RWPE2 (cell line): ENCODE data around the gene NUCB2.

Experiments used
- ATAC-seq: fragments of 200-7000 bp; cut with Tn5 transposase; 3 replicates; pipeline ENCODE4 v1.9.1; 2021; ENCODE audit warnings: low read depth
- DNase-seq: peaks from one replicate; pipeline ENCODE4 v3.0.0-alpha.2; 2020; ENCODE audit warnings: low spot score
- H3K27ac ChIP-seq: fragments of 450-650 bp; 2 replicates; pipeline ENCODE4 v1.5.1; 2017; ENCODE audit warnings: mild to moderate bottlenecking; ENCODE audit not compliant: poor library complexity, severe bottlenecking
- H3K27me3 ChIP-seq: fragments of 250-450 bp; sonication (Bioruptor Pico); 2 replicates; pipeline ENCODE4 v1.5.1; 2021; ENCODE audit warnings: mild to moderate bottlenecking, moderate library complexity; ENCODE audit not compliant: insufficient read depth, poor library complexity, severe bottlenecking
- H3K36me3 ChIP-seq: fragments of 250-450 bp; sonication (Bioruptor Pico); 2 replicates; pipeline ENCODE4 v1.5.1; 2020; ENCODE audit warnings: low read depth, mild to moderate bottlenecking, moderate library complexity
- H3K4me1 ChIP-seq: fragments of 250-450 bp; sonication (Bioruptor Pico); 2 replicates; pipeline ENCODE4 v1.5.1; 2021; ENCODE audit warnings: mild to moderate bottlenecking, moderate library complexity; ENCODE audit not compliant: insufficient read depth, poor library complexity, severe bottlenecking
- H3K4me3 ChIP-seq: fragments of 250-450 bp; sonication (Bioruptor Pico); 2 replicates; pipeline ENCODE4 v1.5.1; 2021; ENCODE audit warnings: mild to moderate bottlenecking, moderate library complexity; ENCODE audit not compliant: severe bottlenecking
- H3K9me3 ChIP-seq: fragments of 250-450 bp; sonication (Bioruptor Pico); 2 replicates; pipeline ENCODE4 v1.5.1; 2021; ENCODE audit warnings: mild to moderate bottlenecking, moderate library complexity; ENCODE audit not compliant: severe bottlenecking
- CTCF ChIP-seq: fragments of 450-650 bp; IDR thresholded peaks from one replicate; pipeline ENCODE4 v1.5.1; 2017; ENCODE audit warnings: mild to moderate bottlenecking, moderate library complexity; ENCODE audit not compliant: poor library complexity, severe bottlenecking

Gene NUCB2

DNA sequence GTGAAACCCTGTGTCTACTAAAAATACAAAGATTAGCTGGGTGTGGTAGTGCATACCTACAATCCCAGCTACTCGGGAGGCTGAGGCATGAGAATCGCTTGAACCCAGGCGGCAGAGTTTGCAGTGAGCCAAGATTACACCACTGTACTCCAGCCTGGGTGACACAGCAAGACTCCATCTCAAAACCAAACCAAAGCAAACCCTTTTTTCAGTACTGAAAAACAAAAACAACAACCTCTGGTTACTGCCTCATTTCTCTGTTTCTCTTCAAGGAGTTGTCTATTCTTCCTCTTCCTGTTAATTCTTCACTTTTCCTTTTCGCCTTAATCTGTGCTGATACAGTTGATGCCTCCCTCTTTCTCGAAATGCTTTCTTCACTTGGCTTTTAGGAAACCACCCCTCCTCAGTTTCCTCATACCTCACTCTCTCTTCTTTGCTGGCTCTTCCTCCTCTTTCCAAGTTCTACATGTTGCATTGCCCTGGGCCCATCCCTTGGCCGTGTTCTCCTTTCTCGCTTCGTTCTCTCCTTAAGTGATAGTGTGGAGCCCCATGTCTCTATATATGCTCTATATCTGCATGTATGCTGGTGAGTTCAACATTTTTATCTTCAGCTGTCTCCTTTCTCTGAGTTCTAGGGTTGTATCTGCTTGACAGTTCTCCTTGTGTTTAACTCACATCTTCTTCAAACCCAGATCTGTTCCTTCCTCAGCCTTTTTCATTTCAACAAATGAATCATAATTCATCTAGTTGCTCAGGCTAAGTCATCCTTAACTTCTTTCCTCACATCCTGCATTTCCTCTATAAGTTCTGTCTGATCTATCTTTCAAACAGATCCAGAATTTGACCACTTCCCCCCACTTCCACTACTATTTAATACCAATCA, 37.1 kb downstream of the NUCB2 start:
- Histone ChIP-seq H3K9me3 (no peaks in the 10 kb centered on the region), H3K27ac (peak overlapping the region; percentile 89), H3K4me3 (no peak overlapping the region), H3K36me3 (peaks cover 51% of the 10 kb centered on the region), H3K4me1 (peaks cover 17% of the 10 kb centered on the region), H3K27me3 (no peaks in the 10 kb centered on the region)
- DNase-seq (no peak), ATAC-seq (no peak; the same call in 2 of the 3 replicates)
- TF ChIP-seq CTCF: no peak

DNA sequence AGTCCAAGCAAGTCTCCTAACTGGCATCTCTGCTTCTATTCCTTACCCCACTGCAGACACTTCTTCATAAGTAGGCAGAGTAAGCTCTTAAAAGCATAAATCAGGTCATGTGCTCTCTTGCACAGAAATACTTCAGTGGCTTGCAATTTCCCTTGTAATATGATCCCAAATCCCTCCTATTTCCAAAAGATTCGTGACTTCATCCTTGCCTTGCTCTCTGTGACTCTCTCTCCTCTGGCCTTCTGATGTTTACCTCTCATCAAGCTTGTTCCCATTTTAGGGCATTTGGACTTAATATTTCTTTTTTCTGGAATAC, 37.7 kb downstream of the NUCB2 start:
- DNase-seq: no peak
- no peak for TF ChIP-seq CTCF
- H3K9me3 ChIP-seq: no peaks in the 10 kb centered on the region
- H3K27ac ChIP-seq: peak overlapping the region; percentile 89
- no peaks in the 10 kb centered on the region for H3K27me3 ChIP-seq
- H3K4me1 ChIP-seq: peaks cover 17% of the 10 kb centered on the region
- peak; percentile 96 for ATAC-seq
- peaks cover 53% of the 10 kb centered on the region for H3K36me3 ChIP-seq
- no peak overlapping the region for H3K4me3 ChIP-seq

GRCh38 chr11:17314904-17315426, 38.4 kb downstream of the NUCB2 start:
- ATAC-seq (no peak), DNase-seq (no peak)
- no peak for TF ChIP-seq CTCF
- Histone ChIP-seq H3K27ac (peak overlapping the region; percentile 89), H3K27me3 (no peaks in the 10 kb centered on the region), H3K9me3 (no peaks in the 10 kb centered on the region), H3K4me3 (no peak overlapping the region), H3K36me3 (peaks cover 59% of the 10 kb centered on the region), H3K4me1 (peaks cover 17% of the 10 kb centered on the region)

DNA sequence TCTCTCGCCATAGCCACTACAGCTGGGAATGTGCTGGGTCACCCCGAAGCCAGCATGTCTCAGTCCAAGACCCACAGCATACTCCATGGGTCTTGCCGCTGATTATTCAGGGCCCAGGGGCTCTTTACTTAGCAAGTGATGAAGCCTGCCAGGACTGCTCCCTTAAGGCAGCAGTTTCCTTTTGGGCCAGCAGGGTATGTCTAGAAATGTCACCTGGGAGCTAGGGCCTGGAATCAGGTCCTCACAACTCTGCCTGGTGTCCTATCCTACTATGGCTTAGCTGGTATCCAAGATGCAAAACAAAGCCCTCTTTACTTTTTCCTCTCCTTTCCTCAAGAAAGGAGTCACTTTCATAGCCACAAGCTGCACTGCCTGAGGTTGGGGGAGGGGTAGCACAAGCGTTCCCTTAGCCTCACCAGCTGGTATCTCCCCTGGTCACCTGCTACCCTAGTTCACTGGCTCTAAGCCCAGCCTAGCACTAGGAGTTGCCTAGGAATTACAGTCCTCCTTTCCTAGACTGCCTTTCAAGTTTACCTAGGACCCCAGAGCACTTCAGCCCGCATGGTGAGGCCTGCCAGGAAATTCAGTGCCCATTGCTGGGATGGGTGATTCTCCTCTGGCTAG, 52.4 kb downstream of the NUCB2 start:
- Histone ChIP-seq H3K4me1 (no peaks in the 10 kb centered on the region), H3K27ac (no peak overlapping the region), H3K9me3 (no peaks in the 10 kb centered on the region), H3K36me3 (peaks cover 22% of the 10 kb centered on the region), H3K4me3 (no peak overlapping the region), H3K27me3 (no peaks in the 10 kb centered on the region)
- no peak for DNase-seq
- no peak for ATAC-seq
- no peak for TF ChIP-seq CTCF
